ENCODE results near the gene KPNA2.
"Not testable (repeated sequence)": the region's sequence is repeated elsewhere in the genome, so short reads cannot be mapped to it uniquely, and the experiment has no call there.

The KPNA2 gene

DNA sequence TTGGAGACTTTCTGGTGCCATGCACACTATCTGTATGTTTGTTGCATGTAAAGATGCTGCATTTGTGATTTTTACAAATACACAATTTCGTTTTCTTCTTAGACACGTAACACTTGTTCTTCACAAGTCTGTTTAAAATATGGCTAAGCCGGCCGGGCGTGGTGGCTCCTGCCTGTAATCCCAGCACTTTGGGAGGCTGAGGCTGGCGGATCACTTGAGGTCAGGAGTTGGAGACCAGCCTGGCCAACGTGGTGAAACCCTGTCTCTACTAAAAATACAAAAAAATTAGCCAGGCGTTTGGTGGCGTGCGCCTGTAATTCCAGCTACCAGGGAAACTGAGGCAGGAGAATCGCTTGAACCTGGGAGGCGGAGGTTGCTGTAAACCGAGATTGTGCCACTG is 14.7 kb upstream of the KPNA2 start:
- not testable (repeated sequence) for DNase-seq

- DNase-seq: no peak
Observed at GRCh38 chr17:68021963-68022362, 13.6 kb upstream of the KPNA2 start.

DNA sequence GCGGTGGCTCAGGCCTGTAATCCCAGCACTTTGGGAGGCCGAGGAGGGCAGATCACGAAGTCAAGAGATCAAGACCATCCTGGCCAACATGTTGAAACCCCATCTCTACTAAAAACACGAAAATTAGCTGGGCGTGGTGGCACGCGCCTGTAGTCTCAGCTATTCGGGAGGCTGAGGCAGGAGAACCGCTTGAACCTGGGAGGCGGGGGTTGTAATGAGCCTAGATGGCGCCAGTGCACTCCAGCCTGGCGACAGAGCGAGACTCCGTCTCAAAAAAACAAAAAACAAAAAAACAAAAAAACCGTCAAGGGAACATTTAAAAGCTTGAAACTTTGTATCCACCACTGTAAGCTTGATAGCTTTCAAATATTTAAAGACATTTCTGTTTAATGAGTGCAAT is 13.0 kb upstream of the KPNA2 start:
- DNase-seq: not testable (repeated sequence)

GRCh38 chr17:68029512-68030215 is 5.9 kb upstream of the KPNA2 start:
- no peak for DNase-seq

GRCh38 chr17:68033636-68034451 is 1.7 kb upstream of the KPNA2 start:
- DNase-seq: peak; percentile 17

GRCh38 chr17:68034452-68034776 is 1.1 kb upstream of the KPNA2 start:
- no peak for DNase-seq

- peak; percentile 98 for DNase-seq
Observed at GRCh38 chr17:68035131-68035522, 408 bp upstream of the KPNA2 start.

- DNase-seq: no peak
Observed at GRCh38 chr17:68036304-68037147, 991 bp downstream of the KPNA2 start.

DNA sequence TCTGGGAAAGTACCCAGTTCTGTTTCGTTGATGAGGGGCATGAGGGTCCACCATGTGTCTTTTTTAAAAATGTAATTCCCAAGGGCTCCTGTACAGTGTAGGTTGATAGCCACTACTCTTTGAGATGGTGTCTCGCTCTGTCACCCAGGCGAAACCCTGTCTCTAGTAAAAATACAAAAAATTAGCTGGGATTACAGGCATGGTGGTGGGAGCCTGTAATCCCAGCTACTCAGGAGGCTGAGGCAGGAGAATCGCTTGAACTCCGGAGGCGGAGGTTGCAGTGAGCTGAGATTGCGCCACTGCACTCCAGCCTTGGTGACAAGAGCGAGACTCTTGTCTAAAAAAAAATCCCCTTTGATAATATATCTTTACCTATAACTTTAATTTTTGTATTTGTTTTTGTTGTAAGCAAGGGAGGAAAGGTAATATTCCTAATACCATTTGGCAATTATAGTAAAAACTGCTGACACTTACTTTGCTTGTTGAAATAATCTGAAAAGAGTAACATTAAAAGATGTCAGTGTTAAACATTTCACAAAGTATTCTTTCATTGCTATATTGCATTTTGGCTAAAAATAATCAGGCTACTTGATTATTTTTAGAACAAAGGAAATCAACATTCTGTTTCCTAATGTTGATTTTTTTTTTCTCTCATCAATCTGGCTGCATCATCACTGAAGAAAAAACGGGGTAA is 11.8 kb downstream of the KPNA2 start:
- DNase-seq: no peak

- DNase-seq: not testable (repeated sequence)
Observed at GRCh38 chr17:68047890-68048542, 12.5 kb downstream of the KPNA2 start.

DNA sequence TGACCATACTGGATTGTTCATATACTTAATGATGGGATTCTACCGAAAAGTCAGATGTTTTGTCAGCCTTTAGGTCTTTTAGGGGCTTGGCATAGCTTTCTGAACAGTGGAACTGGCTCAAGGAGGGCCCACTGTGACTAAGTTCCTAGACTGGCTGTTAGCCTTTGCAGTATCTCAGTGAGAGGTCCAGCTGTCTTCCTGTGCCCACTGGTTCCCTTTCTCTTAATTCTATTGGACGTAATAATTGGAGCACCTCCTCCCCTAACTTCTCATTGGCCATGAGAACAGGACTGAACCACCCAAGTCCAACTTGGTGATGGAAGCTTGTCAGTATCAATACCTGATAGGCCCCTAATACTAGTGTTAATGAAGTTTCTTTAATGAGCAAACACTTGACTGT is 13.5 kb downstream of the KPNA2 start:
- DNase-seq: no peak

GRCh38 chr17:68049812-68050437 is 14.4 kb downstream of the KPNA2 start:
- DNase-seq: not testable (repeated sequence)

DNA sequence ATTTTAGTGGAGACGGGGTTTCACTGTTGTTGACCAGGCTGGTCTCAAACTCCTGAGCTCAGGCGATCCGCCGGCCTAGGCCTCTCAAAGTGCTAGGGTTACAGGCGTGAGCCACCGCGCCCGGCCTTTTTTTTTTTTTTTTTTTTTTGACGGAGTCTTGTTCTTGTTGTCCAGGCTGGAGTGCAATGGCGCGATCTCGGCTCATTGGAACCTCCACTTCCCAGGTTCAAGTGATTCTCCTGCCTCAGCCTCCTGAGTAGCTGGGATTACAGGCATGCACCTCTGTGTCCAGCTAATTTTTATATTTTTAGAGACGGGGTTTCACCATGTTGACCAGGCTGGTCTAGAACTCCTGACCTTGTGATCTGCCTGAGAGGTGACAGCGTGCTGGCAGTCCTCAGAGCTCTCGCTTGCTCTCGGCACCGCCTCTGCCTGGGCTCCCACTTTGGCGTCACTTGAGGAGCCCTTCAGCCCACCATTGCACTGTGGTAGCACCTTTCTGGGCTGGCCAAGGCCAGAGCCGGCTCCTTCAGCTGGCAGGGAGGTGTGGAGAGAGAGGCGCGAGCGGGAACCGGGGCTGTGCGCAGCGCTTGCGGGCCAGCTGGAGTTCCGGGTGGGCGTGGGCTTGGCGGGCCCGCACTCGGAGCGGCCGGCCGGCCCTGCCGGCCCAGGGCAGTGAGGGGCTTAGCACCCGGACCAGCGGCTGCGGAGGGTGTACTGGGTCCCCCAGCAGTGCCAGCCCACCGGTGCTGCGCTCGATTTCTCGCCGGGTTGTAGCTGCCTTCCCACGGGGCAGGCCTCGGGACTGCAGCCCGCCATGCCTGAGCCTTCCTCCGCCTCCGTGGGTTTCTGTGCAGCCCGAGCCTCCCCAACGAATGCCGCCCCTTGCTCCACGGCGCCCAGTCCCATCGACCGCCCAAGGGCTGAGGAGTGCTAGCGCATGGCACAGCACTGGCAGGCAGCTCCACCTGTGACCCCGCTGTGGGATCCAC is 16.1 kb downstream of the KPNA2 start:
- not testable (repeated sequence) for DNase-seq

- DNase-seq: no peak
Observed at GRCh38 chr17:68052810-68053209, 17.3 kb downstream of the KPNA2 start.

DNA sequence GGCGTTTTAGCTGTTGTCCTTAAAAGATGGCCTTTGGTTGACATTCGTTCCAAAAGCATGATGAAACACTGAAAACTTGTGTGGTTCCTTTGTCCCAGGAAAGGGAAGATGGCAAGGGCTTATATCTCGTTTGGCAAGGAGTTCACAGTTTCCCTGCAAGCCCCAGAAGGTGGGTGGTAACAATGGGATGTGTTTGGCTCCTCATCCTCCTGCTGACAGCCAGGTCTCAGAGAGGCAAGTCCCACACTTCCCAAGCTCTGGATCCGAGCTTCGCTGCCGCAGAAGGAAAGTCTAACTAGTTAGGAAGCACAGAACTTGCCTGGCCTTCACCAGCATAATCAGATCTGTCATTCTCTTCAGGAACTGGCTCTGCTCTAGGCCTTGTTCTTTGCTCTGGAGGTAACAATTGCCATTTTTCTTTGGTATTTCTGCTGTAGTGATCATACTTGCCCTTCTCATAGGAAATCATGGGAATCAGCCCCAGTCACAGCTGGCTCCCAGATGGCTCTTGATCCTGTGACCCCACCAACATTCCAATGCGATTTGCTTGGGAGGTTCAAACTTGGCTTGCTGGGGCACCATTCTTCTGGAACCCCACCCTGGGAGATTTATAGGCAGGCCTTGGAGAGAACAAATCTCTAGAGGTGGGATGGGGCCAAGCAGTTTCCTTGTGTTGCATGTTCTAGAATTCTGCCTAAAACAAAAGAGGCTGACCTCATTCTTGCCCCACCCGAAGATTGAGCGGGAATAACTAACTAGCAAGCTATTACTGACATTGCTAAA is 17.9 kb downstream of the KPNA2 start:
- no peak for DNase-seq

DNA sequence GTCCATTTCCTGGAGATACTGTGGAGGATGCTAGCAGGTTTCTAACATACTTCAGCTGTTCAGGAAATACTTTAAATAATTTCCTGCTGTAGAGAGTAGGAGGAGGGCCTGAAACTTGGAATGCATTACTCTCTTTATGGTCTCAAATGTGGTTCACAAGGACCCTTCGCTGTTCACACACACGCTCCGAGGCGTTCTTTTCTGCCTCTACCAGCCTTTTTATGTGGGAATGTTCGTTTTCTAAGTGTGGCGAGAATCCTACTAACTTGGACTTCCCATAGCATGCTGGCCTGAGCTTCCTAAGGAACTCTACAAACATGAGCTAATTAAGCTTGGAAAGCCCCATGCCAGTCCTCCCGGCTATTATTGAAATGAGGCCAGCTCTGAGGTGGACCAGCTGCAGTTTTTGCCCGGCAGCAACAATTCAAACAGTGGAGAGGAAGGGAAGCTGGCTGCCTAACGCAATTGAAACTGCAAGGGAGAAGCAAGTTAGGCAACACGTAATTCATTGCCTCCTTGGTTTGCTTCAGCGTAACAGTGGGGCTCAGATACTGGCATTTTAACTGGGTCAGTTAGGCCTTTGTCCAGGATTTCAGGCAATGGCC is 18.9 kb downstream of the KPNA2 start:
- DNase-seq: no peak

DNA sequence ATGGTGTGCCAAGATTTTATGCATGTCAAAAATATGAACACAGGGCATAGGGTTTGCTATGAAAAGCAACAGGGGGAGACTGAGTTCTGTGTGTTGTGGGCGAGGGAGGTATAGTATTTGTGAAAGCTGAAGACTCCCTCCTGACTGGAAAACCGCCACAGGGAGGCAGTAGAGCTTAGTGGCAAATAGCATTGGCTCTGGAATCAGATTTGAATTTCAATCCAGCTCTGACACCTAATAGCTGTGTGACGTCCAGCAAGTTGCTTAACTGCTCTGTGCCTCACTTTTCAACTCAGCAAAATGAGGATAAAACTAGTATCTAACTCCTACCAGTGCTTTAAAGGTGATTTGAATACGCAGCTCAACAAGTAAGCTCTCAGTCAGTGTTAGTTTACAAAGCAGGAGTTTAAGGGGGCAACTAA is 22.0 kb downstream of the KPNA2 start:
- no peak for DNase-seq

DNA sequence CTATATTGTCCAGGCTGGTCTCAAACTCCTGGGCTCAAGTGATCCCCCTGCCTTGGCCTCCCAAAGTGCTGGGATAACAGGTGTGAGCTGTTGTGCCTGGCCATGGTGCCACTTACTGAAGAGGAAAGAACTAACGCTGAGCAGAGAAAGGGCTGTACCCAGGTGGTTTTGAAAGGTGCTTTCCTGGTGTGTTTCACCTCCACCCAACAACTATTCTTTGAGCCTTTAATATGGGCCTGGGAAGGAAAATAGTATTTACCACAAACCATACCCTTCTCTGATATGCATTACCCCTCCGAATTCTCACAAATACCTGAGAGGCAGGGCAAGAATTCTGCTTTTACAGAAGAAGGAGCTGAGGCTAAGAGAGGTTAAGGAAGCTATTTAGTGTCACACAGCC is 24.8 kb downstream of the KPNA2 start:
- no peak for DNase-seq
